GM23338 (cell line): ENCODE data around the gene LCE1E.

Source experiments
- EZH2phosphoT487 ChIP-seq: fragments of 200-600 bp; sonication (generic); IDR thresholded peaks from one replicate; pipeline ENCODE4 v1.8.1; 2018; ENCODE audit warnings: antibody characterized with exemption; ENCODE audit not compliant: unreplicated experiment
- TF ChIP-seq, protein P1 (sequence below), 2 experiments: fragments of 200-600 bp in 1 of 2; sonication (generic) in 1 of 2; conservative IDR thresholded peaks; 2 replicates each; pipeline versions ENCODE4 v1.5.1 to v1.6.1; 2016 to 2017; ENCODE audit warnings: antibody characterized with exemption in 2 of 2, low read depth in 2 of 2, mild to moderate bottlenecking in 2 of 2, moderate library complexity in 1 of 2

- TF ChIP-seq, protein P1, sequence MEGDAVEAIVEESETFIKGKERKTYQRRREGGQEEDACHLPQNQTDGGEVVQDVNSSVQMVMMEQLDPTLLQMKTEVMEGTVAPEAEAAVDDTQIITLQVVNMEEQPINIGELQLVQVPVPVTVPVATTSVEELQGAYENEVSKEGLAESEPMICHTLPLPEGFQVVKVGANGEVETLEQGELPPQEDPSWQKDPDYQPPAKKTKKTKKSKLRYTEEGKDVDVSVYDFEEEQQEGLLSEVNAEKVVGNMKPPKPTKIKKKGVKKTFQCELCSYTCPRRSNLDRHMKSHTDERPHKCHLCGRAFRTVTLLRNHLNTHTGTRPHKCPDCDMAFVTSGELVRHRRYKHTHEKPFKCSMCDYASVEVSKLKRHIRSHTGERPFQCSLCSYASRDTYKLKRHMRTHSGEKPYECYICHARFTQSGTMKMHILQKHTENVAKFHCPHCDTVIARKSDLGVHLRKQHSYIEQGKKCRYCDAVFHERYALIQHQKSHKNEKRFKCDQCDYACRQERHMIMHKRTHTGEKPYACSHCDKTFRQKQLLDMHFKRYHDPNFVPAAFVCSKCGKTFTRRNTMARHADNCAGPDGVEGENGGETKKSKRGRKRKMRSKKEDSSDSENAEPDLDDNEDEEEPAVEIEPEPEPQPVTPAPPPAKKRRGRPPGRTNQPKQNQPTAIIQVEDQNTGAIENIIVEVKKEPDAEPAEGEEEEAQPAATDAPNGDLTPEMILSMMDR (conservative IDR thresholded peaks at IDR 0.05; ENCODE audit: low read depth in 2 of 2): no peak
- no peak for TF ChIP-seq EZH2phosphoT487
Observed at GRCh38 chr1:152760551-152761190, 25.4 kb upstream of the LCE1E start.
